SIG-M5 (cell line): ENCODE results near the gene BROX.
"Not testable (repeated sequence)": the region's sequence is repeated elsewhere in the genome, so short reads cannot be mapped to it uniquely, and the experiment has no call there.

Experiments used
- DNase-seq: peaks from one replicate; lab custom pipeline; 2025; lab: John Stamatoyannopoulos, UW

Gene BROX

GRCh38 chr1:222732216-222733159, 20.1 kb downstream of the BROX start:
- peak; percentile 54 for DNase-seq

- DNase-seq: no peak
Observed at GRCh38 chr1:222734740-222735139, 22.4 kb downstream of the BROX start.

- no peak for DNase-seq
Observed at GRCh38 chr1:222736470-222736869, 24.1 kb downstream of the BROX start.

GRCh38 chr1:222736972-222737371, 24.6 kb downstream of the BROX start, which contains the start of gene FAM177B:
Gene FAM177B, plus strand, starts transcription at chr1:222737202. Its CDS starts 9,344 bp downstream, at chr1:222746546.
- no peak for DNase-seq

- DNase-seq: no peak
Observed at GRCh38 chr1:222739465-222739864, 27.1 kb downstream of the BROX start.

- no peak for DNase-seq
Observed at GRCh38 chr1:222739929-222740328, 27.6 kb downstream of the BROX start.

- DNase-seq: not testable (repeated sequence)
Observed at GRCh38 chr1:222741630-222742457, 29.5 kb downstream of the BROX start.

GRCh38 chr1:222749927-222750326, 37.6 kb downstream of the BROX start:
- DNase-seq: no peak

- DNase-seq: no peak
Observed at GRCh38 chr1:222750651-222751050, 38.3 kb downstream of the BROX start.

GRCh38 chr1:222751255-222751654, 38.9 kb downstream of the BROX start:
- DNase-seq: no peak

GRCh38 chr1:222754366-222755139, 42.2 kb downstream of the BROX start:
- no peak for DNase-seq

- DNase-seq: no peak
Observed at GRCh38 chr1:222757646-222758268, 45.4 kb downstream of the BROX start.

- no peak for DNase-seq
Observed at GRCh38 chr1:222759451-222760035, 47.2 kb downstream of the BROX start.

- DNase-seq: no peak
Observed at GRCh38 chr1:222761083-222761482, 48.7 kb downstream of the BROX start.

- DNase-seq: not testable (repeated sequence)
Observed at GRCh38 chr1:222762178-222762577, 49.8 kb downstream of the BROX start.

GRCh38 chr1:222767152-222767571, 54.8 kb downstream of the BROX start:
- DNase-seq: no peak

GRCh38 chr1:222768592-222768991, 56.2 kb downstream of the BROX start:
- DNase-seq: no peak

- DNase-seq: no peak
Observed at GRCh38 chr1:222769181-222769580, 56.8 kb downstream of the BROX start.

- DNase-seq: no peak
Observed at GRCh38 chr1:222769971-222770620, 57.7 kb downstream of the BROX start.

GRCh38 chr1:222772996-222773379, 60.6 kb downstream of the BROX start:
- no peak for DNase-seq

GRCh38 chr1:222777463-222777862, 65.1 kb downstream of the BROX start:
- no peak for DNase-seq
